ENCODE data around the gene ROBO2. TPM values are rescaled to one million over a fixed set of nuclear protein-coding genes. Genes with fewer than 3 reads are reported as not detected.

The ROBO2 gene
- total RNA-seq, 6 experiments from 2014 or later = 0.09 to 0.36 (median 0.20) TPM

DNA sequence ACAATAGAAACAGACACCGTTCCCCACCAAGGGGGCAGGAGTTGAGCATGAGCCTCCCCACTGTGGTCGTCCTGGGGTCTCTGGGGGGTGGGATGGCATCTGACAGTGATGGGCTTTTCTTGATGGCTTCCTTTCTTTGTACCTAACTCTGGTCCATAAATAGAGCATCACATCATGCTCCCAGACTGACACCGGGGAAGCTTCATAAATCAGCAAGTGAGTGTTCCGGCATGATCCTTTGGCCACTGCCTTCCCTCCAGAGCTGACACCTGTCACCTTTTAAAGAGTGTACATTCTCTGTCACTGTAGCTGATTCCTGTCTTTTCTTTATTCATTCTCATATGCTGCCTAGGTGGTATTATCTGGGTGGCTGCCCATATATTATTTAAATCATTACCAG, 129.9 kb downstream of the ROBO2 start:
- TF ChIP-seq, protein P1, sequence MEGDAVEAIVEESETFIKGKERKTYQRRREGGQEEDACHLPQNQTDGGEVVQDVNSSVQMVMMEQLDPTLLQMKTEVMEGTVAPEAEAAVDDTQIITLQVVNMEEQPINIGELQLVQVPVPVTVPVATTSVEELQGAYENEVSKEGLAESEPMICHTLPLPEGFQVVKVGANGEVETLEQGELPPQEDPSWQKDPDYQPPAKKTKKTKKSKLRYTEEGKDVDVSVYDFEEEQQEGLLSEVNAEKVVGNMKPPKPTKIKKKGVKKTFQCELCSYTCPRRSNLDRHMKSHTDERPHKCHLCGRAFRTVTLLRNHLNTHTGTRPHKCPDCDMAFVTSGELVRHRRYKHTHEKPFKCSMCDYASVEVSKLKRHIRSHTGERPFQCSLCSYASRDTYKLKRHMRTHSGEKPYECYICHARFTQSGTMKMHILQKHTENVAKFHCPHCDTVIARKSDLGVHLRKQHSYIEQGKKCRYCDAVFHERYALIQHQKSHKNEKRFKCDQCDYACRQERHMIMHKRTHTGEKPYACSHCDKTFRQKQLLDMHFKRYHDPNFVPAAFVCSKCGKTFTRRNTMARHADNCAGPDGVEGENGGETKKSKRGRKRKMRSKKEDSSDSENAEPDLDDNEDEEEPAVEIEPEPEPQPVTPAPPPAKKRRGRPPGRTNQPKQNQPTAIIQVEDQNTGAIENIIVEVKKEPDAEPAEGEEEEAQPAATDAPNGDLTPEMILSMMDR (IDR thresholded peaks at IDR 0.05) = no peak
- DNase-seq = no peak
- Mint-ChIP-seq H3K9me3 (peaks cover 19% of the 10 kb centered on the region), H3K27ac (no peak overlapping the region), H3K4me3 (no peak overlapping the region), H3K4me1 (ENCODE audit: low read depth) (no peaks in the 10 kb centered on the region), H3K27me3 (ENCODE audit: insufficient read depth) (no peaks in the 10 kb centered on the region), H3K36me3 (ENCODE audit: low read depth) (no peaks in the 10 kb centered on the region)

DNA sequence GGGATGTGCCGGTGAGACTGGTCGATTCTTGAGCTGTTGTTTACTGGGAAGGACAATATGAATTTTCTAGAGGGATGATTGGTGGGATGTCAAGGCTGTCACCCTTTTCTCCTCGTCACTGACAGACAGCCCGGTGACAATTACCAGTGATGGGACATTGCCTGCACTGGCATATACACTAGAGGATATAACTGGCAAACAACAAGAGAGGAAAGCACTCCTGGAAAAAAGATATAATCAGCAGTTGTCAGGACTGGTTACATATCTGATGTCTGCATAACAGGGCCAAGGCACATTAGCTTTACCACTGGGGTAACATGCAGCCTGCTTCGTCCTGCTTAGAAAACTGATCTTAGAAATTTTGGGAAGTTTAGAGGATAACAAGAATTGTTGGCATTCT, 131.1 kb downstream of the ROBO2 start:
- no peak overlapping the region for H3K4me3 Mint-ChIP-seq
- DNase-seq = no peak
- no peaks in the 10 kb centered on the region for H3K4me1 Mint-ChIP-seq (ENCODE audit: low read depth)
- no peaks in the 10 kb centered on the region for H3K27me3 Mint-ChIP-seq (ENCODE audit: insufficient read depth)
- no peaks in the 10 kb centered on the region for H3K36me3 Mint-ChIP-seq (ENCODE audit: low read depth)
- H3K27ac Mint-ChIP-seq = no peak overlapping the region
- H3K9me3 Mint-ChIP-seq = peaks cover 19% of the 10 kb centered on the region
- TF ChIP-seq, protein P1 (IDR thresholded peaks at IDR 0.05) = no peak

DNA sequence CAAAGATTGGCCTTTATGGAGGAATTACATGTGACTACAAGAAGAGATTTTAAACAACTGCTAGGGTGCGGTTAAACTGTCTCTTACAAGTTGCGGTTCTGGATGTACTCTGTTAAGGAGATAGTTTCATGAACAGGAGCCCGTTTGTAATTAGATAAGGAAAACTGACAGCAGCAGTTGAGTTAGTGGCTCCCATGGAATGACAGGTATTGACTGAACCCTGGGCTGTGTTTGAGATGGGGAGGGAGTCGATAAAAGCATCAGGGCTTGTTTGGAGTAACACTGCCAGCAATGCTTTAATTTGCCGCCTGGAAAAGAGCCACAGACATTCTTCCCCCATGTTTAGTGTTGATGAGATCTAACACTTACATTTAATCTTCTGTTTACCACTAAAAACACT, 139.9 kb downstream of the ROBO2 start:
- H3K4me3 Mint-ChIP-seq = no peak overlapping the region
- H3K27ac Mint-ChIP-seq = no peak overlapping the region
- no peaks in the 10 kb centered on the region for H3K36me3 Mint-ChIP-seq (ENCODE audit: low read depth)
- no peaks in the 10 kb centered on the region for H3K4me1 Mint-ChIP-seq (ENCODE audit: low read depth)
- TF ChIP-seq, protein P1 (IDR thresholded peaks at IDR 0.05) = no peak
- DNase-seq = no peak
- H3K27me3 Mint-ChIP-seq (ENCODE audit: insufficient read depth) = no peaks in the 10 kb centered on the region
- H3K9me3 Mint-ChIP-seq = peaks cover 17% of the 10 kb centered on the region

DNA sequence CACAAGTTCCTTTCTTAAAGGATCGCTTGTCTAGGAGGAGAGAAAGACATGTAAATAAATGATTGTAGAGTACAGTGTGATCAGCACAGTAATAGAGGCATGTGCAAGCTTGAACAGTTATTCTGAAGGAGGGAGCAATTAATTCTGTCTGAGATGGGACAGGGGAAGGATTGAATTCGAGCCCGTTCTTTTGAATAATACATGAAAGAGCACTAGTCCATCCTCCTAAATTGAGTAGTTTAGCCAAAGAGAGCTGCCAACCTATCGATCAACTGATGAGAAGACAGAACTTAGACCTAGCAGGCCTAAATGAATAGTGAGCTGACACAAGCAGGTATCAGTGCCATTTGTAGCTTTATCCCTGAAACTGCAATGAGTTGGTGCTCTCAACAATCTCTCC, 142.4 kb downstream of the ROBO2 start:
- H3K27me3 Mint-ChIP-seq (ENCODE audit: insufficient read depth) = no peaks in the 10 kb centered on the region

DNA sequence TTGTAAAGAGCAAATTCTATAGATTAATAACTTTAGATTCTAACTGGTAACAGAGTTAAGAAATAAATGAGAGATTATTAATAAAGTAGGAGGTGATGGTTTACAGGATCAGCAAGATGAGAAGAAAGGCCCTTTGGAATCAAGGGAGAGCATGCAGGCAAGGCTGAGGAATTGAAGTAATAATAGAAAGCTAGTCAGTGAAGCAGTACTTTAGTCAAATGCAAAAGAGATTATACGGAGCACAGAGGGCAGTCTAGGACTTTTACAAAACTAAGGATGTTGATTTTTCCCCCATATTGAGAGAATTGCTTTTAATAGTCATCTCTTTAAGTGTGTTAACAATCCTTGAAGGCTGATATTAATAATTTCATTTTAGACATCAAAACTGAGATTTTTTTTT, 146.4 kb downstream of the ROBO2 start:
- no peak for DNase-seq
- Mint-ChIP-seq H3K4me1 (ENCODE audit: low read depth) (no peaks in the 10 kb centered on the region), H3K4me3 (no peak overlapping the region), H3K9me3 (peaks cover 23% of the 10 kb centered on the region), H3K27me3 (ENCODE audit: insufficient read depth) (no peaks in the 10 kb centered on the region), H3K27ac (no peak overlapping the region), H3K36me3 (ENCODE audit: low read depth) (no peaks in the 10 kb centered on the region)
- TF ChIP-seq, protein P1 (IDR thresholded peaks at IDR 0.05) = no peak

More for the DNA sequence above, 142.4 kb downstream of the ROBO2 start:
- Mint-ChIP-seq H3K27ac (no peak overlapping the region), H3K9me3 (peaks cover 24% of the 10 kb centered on the region), H3K4me1 (ENCODE audit: low read depth) (no peaks in the 10 kb centered on the region), H3K4me3 (no peak overlapping the region; the same call in 1 of the 2 replicates), H3K36me3 (ENCODE audit: low read depth) (no peaks in the 10 kb centered on the region)
- TF ChIP-seq, protein P1 (IDR thresholded peaks at IDR 0.05) = no peak
- no peak for DNase-seq

DNA sequence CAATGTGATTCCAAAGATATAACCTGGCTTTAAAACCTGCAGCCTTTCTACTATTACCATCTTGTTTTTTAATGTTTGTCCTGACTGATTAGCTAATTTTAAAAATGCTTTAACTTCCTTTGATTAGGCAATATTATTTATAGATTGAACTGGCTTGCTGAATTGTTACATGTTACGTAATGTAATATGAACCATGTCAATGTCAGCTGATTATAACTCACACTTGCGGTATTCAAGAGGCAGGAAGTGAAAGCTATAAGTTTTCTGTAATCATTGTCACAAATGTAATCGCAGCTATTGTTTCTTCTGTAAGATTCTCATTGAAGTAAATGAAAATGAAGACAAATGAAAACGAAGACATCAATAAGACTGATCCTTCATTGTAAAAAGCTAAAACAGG, 146.8 kb downstream of the ROBO2 start:
- Mint-ChIP-seq H3K27me3 (ENCODE audit: insufficient read depth) (no peaks in the 10 kb centered on the region), H3K27ac (no peak overlapping the region), H3K4me3 (no peak overlapping the region), H3K9me3 (peaks cover 23% of the 10 kb centered on the region), H3K4me1 (ENCODE audit: low read depth) (no peaks in the 10 kb centered on the region), H3K36me3 (ENCODE audit: low read depth) (no peaks in the 10 kb centered on the region)
- DNase-seq = no peak
- TF ChIP-seq, protein P1 (IDR thresholded peaks at IDR 0.05) = no peak

Measured in HFFc6 (cell line).